Spleen (tissue), 11 donors: ENCODE data around the gene PLD5. TPM values are rescaled to one million over a fixed set of nuclear protein-coding genes. Genes with fewer than 3 reads are reported as not detected.

Experiments
- DNase-seq: peaks from one replicate; pipeline ENCODE4 v3.0.0-alpha.2; 2020
- H3K27ac ChIP-seq, 8 donors: fragments of 200-600 bp; sonication (generic) in 7 of 8; 1 replicate in 4 of 8; 2 replicates in 4 of 8; pipeline versions ENCODE4 v1.5.0 to v1.8.0; 2016 to 2021; ENCODE audit warnings: inconsistent platforms in 4 of 8, mild to moderate bottlenecking in 4 of 8, moderate library complexity in 1 of 8
- H3K27me3 ChIP-seq, 7 donors: fragments of 200-600 bp; sonication (generic) in 6 of 7; replicated peaks in 1 of 7; 1 replicate in 4 of 7; 2 replicates in 3 of 7; pipeline versions ENCODE4 v1.5.0 to v1.8.0; 2016 to 2021; ENCODE audit warnings: inconsistent platforms in 3 of 7, mild to moderate bottlenecking in 1 of 7
- H3K36me3 ChIP-seq, 6 donors: fragments of 200-600 bp; sonication (generic) in 5 of 6; 1 replicate in 4 of 6; 2 replicates in 2 of 6; pipeline versions ENCODE4 v1.5.0 to v1.8.0; 2016 to 2021; ENCODE audit warnings: inconsistent platforms in 2 of 6
- H3K4me1 ChIP-seq, 6 donors: fragments of 200-600 bp; sonication (generic) in 5 of 6; 1 replicate in 3 of 6; 2 replicates in 3 of 6; pipeline versions ENCODE4 v1.5.0 to v1.8.0; 2016 to 2021; ENCODE audit warnings: inconsistent platforms in 3 of 6
- H3K4me3 ChIP-seq, 8 donors: fragments of 200-600 bp; sonication (generic) in 7 of 8; 1 replicate in 4 of 8; 2 replicates in 4 of 8; pipeline versions ENCODE4 v1.5.0 to v1.8.0; 2016 to 2021; ENCODE audit warnings: inconsistent platforms in 4 of 8, mild to moderate bottlenecking in 4 of 8, moderate library complexity in 2 of 8
- H3K9me3 ChIP-seq, 8 donors: fragments of 200-600 bp; sonication (generic) in 7 of 8; 1 replicate in 4 of 8; 2 replicates in 4 of 8; pipeline versions ENCODE4 v1.5.0 to v1.8.0; 2016 to 2021; ENCODE audit warnings: inconsistent platforms in 4 of 8
- POLR2A ChIP-seq, 3 donors: fragments of 450-650 bp; IDR thresholded peaks; one replicate each; pipeline ENCODE4 v1.5.1; 2017; ENCODE audit warnings: antibody characterized with exemption in 3 of 3, mild to moderate bottlenecking in 1 of 3
- POLR2AphosphoS5 ChIP-seq, 3 donors: sonication (generic); formaldehyde crosslinking; IDR thresholded peaks; one replicate each; pipeline ENCODE4 v1.5.1; 2017; ENCODE audit warnings: antibody characterized with exemption in 3 of 3
- WGBS, 5 donors: extraction: QIAGEN DNeasy Blood & Tissue Kit in 3 of 5; methylation state at CpG; one replicate each; pipeline versions ENCODE4 v1.1.5 to v1.1.7; 2013 to 2018; 5-methylcytosine and 5-hydroxymethylcytosine counted together
- intact Hi-C: fragments of 100-400 bp; cut with DNase I; formaldehyde crosslinking; loops from one replicate; pipeline ENCODE4 v1.15.0; 2023; ENCODE audit warnings: low total_unique reads
- polyA plus RNA-seq, 3 donors: library from polyadenylated mRNA; stranded (reverse); fragments of 200-250 nt; gene quantifications; one replicate each; pipeline ENCODE4 v1.2.1, GENCODE V29; 2013
- total RNA-seq, 7 donors: library from RNA; depleted of rRNA in 3 of 7; stranded (reverse); fragments of >200 nt in 3 of 7; fragmentation: NEBNext Ultra II Directional in 4 of 7; extraction: Animal tissue kit (Norgen Biotek cat#: 25700) in 4 of 7; gene quantifications; one replicate each; pipeline versions ENCODE4 v1.1.0 to v1.2.1, GENCODE V29; 2016 to 2021
- TF ChIP-seq, protein P1 (sequence below), 11 experiments: fragments of 200-600 bp in 7 of 11; fragments of 450-650 bp in 4 of 11; sonication (generic) in 4 of 11; IDR thresholded peaks in 8 of 11; conservative IDR thresholded peaks in 3 of 11; 1 replicate in 7 of 11; 2 replicates in 4 of 11; pipeline versions ENCODE4 v1.4.0 to v1.8.0; 2016 to 2021; ENCODE audit warnings: antibody characterized with exemption in 11 of 11, inconsistent platforms in 4 of 11, mild to moderate bottlenecking in 1 of 11
- donor health status: healthy with polysubstance abuse.
- donor health status: DM: no; HTN: no; CAD: no; lungs with moderate emphysema.
- donor health status: DM: no; HTN: no; CAD: no.
- donor health status: Bipolar disorder and iron deficiency.
- donor health status: healthy.
- donor health status: DM: no; HTN: no; CAD: no.
- donor health status: DM: yes; HTN: yes; CAD: no.

PLD5 gene
- total and polyA plus RNA-seq, 10 donors: 0.17 to 1.0 (median 0.44) TPM; not detected in 1

DNA sequence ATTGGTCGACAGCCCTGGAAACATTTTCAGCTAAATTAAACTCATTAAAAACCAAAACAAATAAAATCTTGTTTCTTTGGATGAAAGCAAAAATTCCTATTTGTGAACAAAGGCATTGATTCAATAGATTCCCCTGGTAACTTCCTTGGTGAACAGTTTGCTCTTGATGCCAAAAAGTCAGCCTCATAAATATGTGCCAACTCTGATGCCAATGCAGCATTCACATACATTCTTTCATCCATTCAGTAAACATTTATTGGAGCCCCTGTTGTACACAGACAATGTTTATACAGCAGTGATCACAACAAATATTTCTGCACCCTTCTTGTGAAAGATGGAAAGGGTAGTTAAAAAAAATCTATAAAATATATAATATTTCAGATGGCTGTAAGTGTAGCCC is 107.8 kb downstream of the PLD5 start:
- H3K9me3 ChIP-seq: no peaks in the 10 kb centered on the region
- no peak overlapping the region for H3K4me3 ChIP-seq
- DNase-seq: no peak
- no peaks in the 10 kb centered on the region for H3K36me3 ChIP-seq
- H3K27me3 ChIP-seq: peaks cover 0 to 5% (median 0%) of the 10 kb centered on the region in 7 donors
- intact Hi-C loops: no loop called here
- WGBS, 5 donors: 44 to 78% (median 67%) methylated on average over 1 of the region's 1 CpG
- TF ChIP-seq, protein P1, sequence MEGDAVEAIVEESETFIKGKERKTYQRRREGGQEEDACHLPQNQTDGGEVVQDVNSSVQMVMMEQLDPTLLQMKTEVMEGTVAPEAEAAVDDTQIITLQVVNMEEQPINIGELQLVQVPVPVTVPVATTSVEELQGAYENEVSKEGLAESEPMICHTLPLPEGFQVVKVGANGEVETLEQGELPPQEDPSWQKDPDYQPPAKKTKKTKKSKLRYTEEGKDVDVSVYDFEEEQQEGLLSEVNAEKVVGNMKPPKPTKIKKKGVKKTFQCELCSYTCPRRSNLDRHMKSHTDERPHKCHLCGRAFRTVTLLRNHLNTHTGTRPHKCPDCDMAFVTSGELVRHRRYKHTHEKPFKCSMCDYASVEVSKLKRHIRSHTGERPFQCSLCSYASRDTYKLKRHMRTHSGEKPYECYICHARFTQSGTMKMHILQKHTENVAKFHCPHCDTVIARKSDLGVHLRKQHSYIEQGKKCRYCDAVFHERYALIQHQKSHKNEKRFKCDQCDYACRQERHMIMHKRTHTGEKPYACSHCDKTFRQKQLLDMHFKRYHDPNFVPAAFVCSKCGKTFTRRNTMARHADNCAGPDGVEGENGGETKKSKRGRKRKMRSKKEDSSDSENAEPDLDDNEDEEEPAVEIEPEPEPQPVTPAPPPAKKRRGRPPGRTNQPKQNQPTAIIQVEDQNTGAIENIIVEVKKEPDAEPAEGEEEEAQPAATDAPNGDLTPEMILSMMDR (IDR thresholded peaks at IDR 0.05 in 8 of 11, conservative IDR thresholded peaks at IDR 0.05 in 3 of 11): no peak
- no peak for TF ChIP-seq POLR2A (IDR thresholded peaks at IDR 0.05)
- no peak for TF ChIP-seq POLR2AphosphoS5 (IDR thresholded peaks at IDR 0.05)
- H3K4me1 ChIP-seq: no peaks in the 10 kb centered on the region
- no peak overlapping the region for H3K27ac ChIP-seq

DNA sequence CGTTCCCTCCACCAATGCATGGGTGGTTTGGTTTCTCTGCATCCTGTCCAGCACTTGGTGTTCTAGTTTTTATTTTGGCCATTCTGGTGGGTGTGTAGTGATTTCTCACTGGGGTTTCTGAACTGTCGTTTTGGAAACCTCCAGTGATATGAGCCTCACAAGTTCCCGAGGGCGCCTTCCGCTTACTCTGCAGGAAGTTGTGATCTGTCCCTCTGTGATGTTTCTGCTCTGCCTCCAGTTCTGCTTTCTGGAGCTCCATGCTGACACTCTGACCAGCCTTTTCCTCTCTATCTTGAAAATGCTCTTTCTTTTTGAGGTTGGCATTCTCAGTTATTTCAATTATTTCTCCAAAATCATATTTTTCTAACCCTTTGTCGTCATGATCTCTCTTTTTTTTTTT is 111.6 kb downstream of the PLD5 start:
- intact Hi-C loops: no loop called here
- Histone ChIP-seq H3K9me3 (peaks cover 0 to 11% (median 2%) of the 10 kb centered on the region in 8 donors), H3K4me1 (no peaks in the 10 kb centered on the region), H3K27ac (no peak overlapping the region), H3K36me3 (no peaks in the 10 kb centered on the region), H3K4me3 (no peak overlapping the region), H3K27me3 (no peaks in the 10 kb centered on the region)
- 45 to 63% (median 58%) methylated on average over 6 of the region's 6 CpGs for WGBS, 5 donors
- no peak for DNase-seq
- no peak for TF ChIP-seq POLR2AphosphoS5 (IDR thresholded peaks at IDR 0.05)
- TF ChIP-seq, protein P1 (IDR thresholded peaks at IDR 0.05 in 8 of 11, conservative IDR thresholded peaks at IDR 0.05 in 3 of 11): no peak
- no peak for TF ChIP-seq POLR2A (IDR thresholded peaks at IDR 0.05)

DNA sequence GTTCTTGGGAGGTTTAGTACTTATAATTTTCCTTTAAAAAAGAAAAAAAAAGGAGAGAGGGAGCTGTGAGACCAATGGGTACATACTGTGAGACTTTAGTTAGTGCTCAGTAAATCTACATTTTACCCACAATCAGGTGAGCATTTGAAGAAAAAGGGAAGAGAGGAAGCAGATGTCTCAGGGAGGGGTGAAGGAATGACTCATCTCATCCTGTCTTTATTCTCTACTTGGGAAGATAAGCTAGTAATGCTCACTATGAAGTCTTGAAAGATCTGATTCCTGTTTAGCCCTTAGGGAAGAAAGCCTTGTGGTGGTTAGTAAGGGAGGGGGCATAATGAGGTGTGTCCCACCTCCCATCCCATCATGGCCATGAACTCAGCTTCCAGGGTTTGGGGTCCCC is 112.6 kb downstream of the PLD5 start:
- peaks cover 0 to 11% (median 2%) of the 10 kb centered on the region in 8 donors for H3K9me3 ChIP-seq
- no peak for TF ChIP-seq POLR2A (IDR thresholded peaks at IDR 0.05)
- TF ChIP-seq, protein P1 (IDR thresholded peaks at IDR 0.05 in 8 of 11, conservative IDR thresholded peaks at IDR 0.05 in 3 of 11): no peak
- TF ChIP-seq POLR2AphosphoS5 (IDR thresholded peaks at IDR 0.05): no peak
- H3K4me1 ChIP-seq: no peaks in the 10 kb centered on the region
- H3K27ac ChIP-seq: no peak overlapping the region
- H3K27me3 ChIP-seq: no peaks in the 10 kb centered on the region
- H3K36me3 ChIP-seq: no peaks in the 10 kb centered on the region
- no peak overlapping the region for H3K4me3 ChIP-seq
- intact Hi-C loops: no loop called here
- no peak for DNase-seq

DNA sequence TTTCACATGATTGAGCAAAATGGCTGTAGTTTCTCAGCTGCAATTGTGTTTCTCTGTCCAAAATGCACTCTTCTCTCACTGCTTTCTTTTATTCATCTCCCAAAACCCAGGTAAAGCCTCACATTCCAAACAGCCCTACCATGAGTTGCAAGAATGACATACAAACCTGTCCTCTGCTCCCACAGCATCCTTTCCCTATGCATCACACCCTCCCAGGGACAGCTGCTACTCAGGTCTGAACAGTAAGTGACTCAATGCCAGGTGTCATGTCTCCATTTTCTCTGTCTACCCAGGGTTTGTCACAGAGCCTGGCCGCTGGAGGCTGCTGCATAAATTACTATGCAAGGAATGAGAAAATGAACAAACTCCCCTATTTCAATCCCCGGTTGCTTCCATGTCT is 118.5 kb downstream of the PLD5 start:
- TF ChIP-seq, protein P1 (IDR thresholded peaks at IDR 0.05 in 8 of 11, conservative IDR thresholded peaks at IDR 0.05 in 3 of 11): no peak
- TF ChIP-seq POLR2AphosphoS5 (IDR thresholded peaks at IDR 0.05) (no peak), POLR2A (IDR thresholded peaks at IDR 0.05) (no peak)
- H3K4me1 ChIP-seq: no peaks in the 10 kb centered on the region
- WGBS, 5 donors: 74 to 81% (median 79%) methylated on average over 2 of the region's 2 CpGs
- no peak for DNase-seq
- H3K27ac ChIP-seq: no peak overlapping the region
- intact Hi-C loops: no loop called here
- H3K4me3 ChIP-seq: no peak overlapping the region
- H3K9me3 ChIP-seq: peaks cover 0 to 11% (median 2%) of the 10 kb centered on the region in 8 donors
- peaks cover 0 to 3% (median 0%) of the 10 kb centered on the region in 7 donors for H3K27me3 ChIP-seq
- H3K36me3 ChIP-seq: no peaks in the 10 kb centered on the region
